Stimulated activated CD8-positive, alpha-beta memory T cell treated with anti-CD3 and anti-CD28 coated beads, Interleukin-7, amount 100 ng/mL, for 1 hour (primary cell): ENCODE data around the gene CNTN5.
"Not testable (repeated sequence)": the region's sequence is repeated elsewhere in the genome, so short reads cannot be mapped to it uniquely, and the experiment has no call there.

ENCODE experiments used
- DNase-seq, 2 donors: peaks; one replicate each; pipeline ENCODE4 v3.0.0-alpha.2; 2020; ENCODE audit warnings: low read depth in 2 of 2

CNTN5 gene

GRCh38 chr11:99020352-99021225, at the start of gene CNTN5:
Gene CNTN5 (plus strand): TSS chr11:99020949.
- DNase-seq, result no peak

GRCh38 chr11:98979205-98979604, 41.5 kb upstream of the CNTN5 start:
- no peak for DNase-seq

- DNase-seq, result no peak
Observed at GRCh38 chr11:99015634-99016454, 4.9 kb upstream of the CNTN5 start.

- DNase-seq, result no peak
Observed at GRCh38 chr11:99019696-99020095, 1.1 kb upstream of the CNTN5 start.

GRCh38 chr11:99037057-99037456, 16.3 kb downstream of the CNTN5 start:
- DNase-seq, result no peak

- no peak for DNase-seq
Observed at GRCh38 chr11:99063331-99063730, 42.6 kb downstream of the CNTN5 start.

GRCh38 chr11:99065121-99065520, 44.4 kb downstream of the CNTN5 start:
- DNase-seq, result no peak

- no peak for DNase-seq
Observed at GRCh38 chr11:99066618-99067317, 46.0 kb downstream of the CNTN5 start.

GRCh38 chr11:99068832-99069231, 48.1 kb downstream of the CNTN5 start:
- no peak for DNase-seq

- no peak for DNase-seq
Observed at GRCh38 chr11:99069856-99070444, 49.2 kb downstream of the CNTN5 start.

- DNase-seq, result no peak
Observed at GRCh38 chr11:99079576-99079975, 58.8 kb downstream of the CNTN5 start.

GRCh38 chr11:99080154-99080553, 59.4 kb downstream of the CNTN5 start:
- DNase-seq, result no peak

GRCh38 chr11:99098258-99098657, 77.5 kb downstream of the CNTN5 start:
- DNase-seq, result no peak

- DNase-seq, result no peak
Observed at GRCh38 chr11:99098751-99099150, 78.0 kb downstream of the CNTN5 start.

GRCh38 chr11:99117603-99118002, 96.9 kb downstream of the CNTN5 start:
- DNase-seq, result no peak

GRCh38 chr11:99133862-99134261, 113.1 kb downstream of the CNTN5 start:
- not testable (repeated sequence) for DNase-seq

- DNase-seq, result no peak
Observed at GRCh38 chr11:99135508-99135907, 114.8 kb downstream of the CNTN5 start.

GRCh38 chr11:99142237-99142636, 121.5 kb downstream of the CNTN5 start:
- no peak for DNase-seq

GRCh38 chr11:99148352-99148751, 127.6 kb downstream of the CNTN5 start:
- no peak for DNase-seq

GRCh38 chr11:99154277-99154676, 133.5 kb downstream of the CNTN5 start:
- DNase-seq, result no peak

GRCh38 chr11:99160447-99160846, 139.7 kb downstream of the CNTN5 start:
- no peak for DNase-seq

- no peak for DNase-seq
Observed at GRCh38 chr11:99162819-99163218, 142.1 kb downstream of the CNTN5 start.
